GM23338 (cell line): Measurements from ENCODE around the gene CHAT. TPM values are rescaled to one million over a fixed set of nuclear protein-coding genes. Genes with fewer than 3 reads are reported as not detected.

ENCODE experiments used
- CREB1 ChIP-seq: fragments of 250-450 bp; sonication (Bioruptor Pico); IDR thresholded peaks from 2 replicates; pipeline ENCODE4 v1.5.0; 2020; ENCODE audit warnings: low read depth, mild to moderate bottlenecking, moderate library complexity
- CTCF ChIP-seq, 2 experiments: fragments of 200-600 bp in 1 of 2; sonication (generic) in 1 of 2; conservative IDR thresholded peaks; 2 replicates each; pipeline versions ENCODE4 v1.5.1 to v1.6.1; 2016 to 2017; ENCODE audit warnings: antibody characterized with exemption in 2 of 2, low read depth in 2 of 2, mild to moderate bottlenecking in 2 of 2, moderate library complexity in 1 of 2
- ETS1 ChIP-seq: IDR thresholded peaks from 2 replicates; pipeline ENCODE4 v1.6.1; 2016; ENCODE audit warnings: antibody characterized with exemption
- EZH2phosphoT487 ChIP-seq: fragments of 200-600 bp; sonication (generic); IDR thresholded peaks from one replicate; pipeline ENCODE4 v1.8.1; 2018; ENCODE audit warnings: antibody characterized with exemption; ENCODE audit not compliant: unreplicated experiment
- NANOG ChIP-seq: IDR thresholded peaks from 2 replicates; pipeline ENCODE4 v1.6.1; 2016; ENCODE audit warnings: antibody characterized with exemption, borderline replicate concordance
- POLR2AphosphoS5 ChIP-seq: IDR thresholded peaks from 2 replicates; pipeline ENCODE4 v1.6.1; 2016; ENCODE audit warnings: antibody characterized with exemption, low read depth
- STAT1 ChIP-seq: IDR thresholded peaks from one replicate; pipeline ENCODE4 v1.6.1; 2016; ENCODE audit warnings: antibody characterized with exemption; ENCODE audit not compliant: unreplicated experiment
- ZNF114 ChIP-seq: fragments of 250-450 bp; sonication (Bioruptor Pico); IDR thresholded peaks from 2 replicates; pipeline ENCODE4 v1.5.0; 2020; ENCODE audit warnings: mild to moderate bottlenecking, moderate library complexity
- ZNF331 ChIP-seq: fragments of 250-450 bp; sonication (Bioruptor Pico); IDR thresholded peaks from 2 replicates; pipeline ENCODE4 v1.5.0; 2020; ENCODE audit warnings: low read depth, mild to moderate bottlenecking, moderate library complexity
- ZNF462 ChIP-seq: fragments of 250-450 bp; sonication (Bioruptor Pico); IDR thresholded peaks from 2 replicates; pipeline ENCODE4 v1.5.0; 2020; ENCODE audit warnings: mild to moderate bottlenecking, moderate library complexity
- polyA plus RNA-seq: library from polyadenylated mRNA; unstranded; fragments of >200 nt; fragmentation: Nextera tagmentation; extraction: Ambion mirVana; gene quantifications from 2 replicates; pipeline ENCODE4 v1.2.1, GENCODE V29; 2016
- total RNA-seq: library from RNA; depleted of rRNA; stranded (reverse); fragments of >200 nt; shearing (Covaris generic); gene quantifications from 2 replicates; pipeline ENCODE4 v1.2.3, GENCODE V29; 2014

The CHAT gene
- total and polyA plus RNA-seq, 2 experiments from 2014 or later = not detected

- no peak for TF ChIP-seq ZNF462 (CRISPR knock-in tag)
- no peak for TF ChIP-seq POLR2AphosphoS5
- TF ChIP-seq ETS1 = no peak
- TF ChIP-seq STAT1 = no peak
- no peak for TF ChIP-seq ZNF114 (CRISPR knock-in tag)
- TF ChIP-seq EZH2phosphoT487 = no peak
- TF ChIP-seq ZNF331 (CRISPR knock-in tag) = no peak
- TF ChIP-seq CREB1 (CRISPR knock-in tag) = no peak
- no peak for TF ChIP-seq CTCF (conservative IDR thresholded peaks at IDR 0.05; ENCODE audit: low read depth in 2 of 2)
- TF ChIP-seq NANOG = no peak
Measured at GRCh38 chr10:49617121-49618020, 3.5 kb downstream of the CHAT start (continued).
